22Rv1 (cell line): ENCODE measurements around the gene AHNAK.

Source experiments
- CTCF ChIP-seq: fragments of 450-650 bp; IDR thresholded peaks from 2 replicates; pipeline ENCODE4 v1.5.1; 2017; ENCODE audit warnings: mild to moderate bottlenecking
- ZFX ChIP-seq: fragments of 450-650 bp; IDR thresholded peaks from 2 replicates; pipeline ENCODE4 v1.6.1; 2017; ENCODE audit warnings: antibody characterized with exemption, borderline replicate concordance

GRCh38 chr11:62456630-62457029 lies 90.0 kb downstream of the AHNAK start:
- TF ChIP-seq CTCF (no peak), ZFX (no peak)
